Erythroblast (primary cell): ENCODE data around the gene EGLN2.

Source experiments
- GATA1 ChIP-seq: IDR thresholded peaks from 2 replicates; pipeline ENCODE4 v1.6.1; 2011; ENCODE audit warnings: low read depth, mild to moderate bottlenecking, control low read depth, low read length, moderate library complexity
- POLR2A ChIP-seq: IDR thresholded peaks from 2 replicates; pipeline ENCODE4 v1.6.1; 2011; ENCODE audit warnings: mild to moderate bottlenecking, low read length

- TF ChIP-seq POLR2A, result no peak
- TF ChIP-seq GATA1, result no peak
These were observed 14.2 kb downstream of the EGLN2 start for GRCh38 chr19:40813182-40813581.
